GM20000 (cell line): Measurements from ENCODE around the gene NRSN2.
A peak's percentile ranks its signal among the peaks of the same experiment; 100 is the strongest.

Experiments
- DNase-seq: peaks from one replicate; pipeline ENCODE4 v3.0.0; 2012; ENCODE audit warnings: low spot score
- TF ChIP-seq, protein P1 (sequence below): IDR thresholded peaks from 2 replicates; pipeline ENCODE4 v1.5.1; 2012; ENCODE audit warnings: mild to moderate bottlenecking, control low read depth; ENCODE audit errors: extremely low read depth, missing control alignments

Gene NRSN2

GRCh38 chr20:362271-363254 lies 15.7 kb downstream of the NRSN2 start:
- peak; percentile 44 for DNase-seq
- TF ChIP-seq, protein P1, sequence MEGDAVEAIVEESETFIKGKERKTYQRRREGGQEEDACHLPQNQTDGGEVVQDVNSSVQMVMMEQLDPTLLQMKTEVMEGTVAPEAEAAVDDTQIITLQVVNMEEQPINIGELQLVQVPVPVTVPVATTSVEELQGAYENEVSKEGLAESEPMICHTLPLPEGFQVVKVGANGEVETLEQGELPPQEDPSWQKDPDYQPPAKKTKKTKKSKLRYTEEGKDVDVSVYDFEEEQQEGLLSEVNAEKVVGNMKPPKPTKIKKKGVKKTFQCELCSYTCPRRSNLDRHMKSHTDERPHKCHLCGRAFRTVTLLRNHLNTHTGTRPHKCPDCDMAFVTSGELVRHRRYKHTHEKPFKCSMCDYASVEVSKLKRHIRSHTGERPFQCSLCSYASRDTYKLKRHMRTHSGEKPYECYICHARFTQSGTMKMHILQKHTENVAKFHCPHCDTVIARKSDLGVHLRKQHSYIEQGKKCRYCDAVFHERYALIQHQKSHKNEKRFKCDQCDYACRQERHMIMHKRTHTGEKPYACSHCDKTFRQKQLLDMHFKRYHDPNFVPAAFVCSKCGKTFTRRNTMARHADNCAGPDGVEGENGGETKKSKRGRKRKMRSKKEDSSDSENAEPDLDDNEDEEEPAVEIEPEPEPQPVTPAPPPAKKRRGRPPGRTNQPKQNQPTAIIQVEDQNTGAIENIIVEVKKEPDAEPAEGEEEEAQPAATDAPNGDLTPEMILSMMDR: no peak

- no peak for DNase-seq
- TF ChIP-seq, protein P1: no peak
These were observed 16.6 kb downstream of the NRSN2 start for GRCh38 chr20:363319-364078.

DNA sequence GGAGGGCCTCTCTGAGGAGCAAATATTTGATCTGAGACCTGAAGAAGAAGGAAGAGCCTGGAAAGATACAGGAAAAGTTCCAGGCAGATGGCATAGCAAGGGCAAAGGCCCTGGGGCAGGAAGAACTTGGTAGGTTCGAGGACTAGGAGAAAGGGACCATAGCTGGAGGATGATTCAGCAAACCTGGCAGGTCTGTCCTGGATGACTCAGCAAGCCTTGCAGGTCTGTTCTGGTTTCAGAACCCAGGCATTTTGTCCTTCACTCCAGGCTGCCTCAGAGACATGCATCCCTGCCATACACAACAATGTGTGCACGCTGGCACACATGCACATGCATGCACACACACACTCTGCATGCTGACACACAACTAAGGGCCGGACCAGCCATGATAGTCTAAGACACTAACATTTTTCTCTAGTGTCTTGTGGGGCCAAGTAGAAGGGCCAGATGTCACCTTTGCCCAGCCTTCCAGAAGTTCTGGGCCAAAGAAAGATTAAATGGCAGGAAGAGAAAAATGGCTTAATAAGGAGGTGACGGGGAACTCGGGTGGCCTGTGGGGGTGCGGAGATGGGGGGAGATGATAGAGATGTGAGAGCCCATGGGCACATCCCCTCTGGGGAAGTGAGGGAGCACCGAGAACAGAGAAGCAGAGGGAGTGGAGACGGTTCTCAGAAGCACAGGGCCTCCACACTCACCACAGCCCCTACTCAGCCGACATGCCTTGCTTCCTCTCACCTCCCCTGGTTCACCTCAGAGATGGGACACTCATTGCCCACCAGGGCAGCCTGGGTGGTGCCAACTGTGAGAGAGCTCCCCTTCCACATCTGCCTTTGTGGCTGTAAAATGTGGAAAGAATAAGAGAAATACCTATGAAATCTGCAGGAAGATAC lies 18.2 kb downstream of the NRSN2 start:
- no peak for DNase-seq
- TF ChIP-seq, protein P1: no peak

DNA sequence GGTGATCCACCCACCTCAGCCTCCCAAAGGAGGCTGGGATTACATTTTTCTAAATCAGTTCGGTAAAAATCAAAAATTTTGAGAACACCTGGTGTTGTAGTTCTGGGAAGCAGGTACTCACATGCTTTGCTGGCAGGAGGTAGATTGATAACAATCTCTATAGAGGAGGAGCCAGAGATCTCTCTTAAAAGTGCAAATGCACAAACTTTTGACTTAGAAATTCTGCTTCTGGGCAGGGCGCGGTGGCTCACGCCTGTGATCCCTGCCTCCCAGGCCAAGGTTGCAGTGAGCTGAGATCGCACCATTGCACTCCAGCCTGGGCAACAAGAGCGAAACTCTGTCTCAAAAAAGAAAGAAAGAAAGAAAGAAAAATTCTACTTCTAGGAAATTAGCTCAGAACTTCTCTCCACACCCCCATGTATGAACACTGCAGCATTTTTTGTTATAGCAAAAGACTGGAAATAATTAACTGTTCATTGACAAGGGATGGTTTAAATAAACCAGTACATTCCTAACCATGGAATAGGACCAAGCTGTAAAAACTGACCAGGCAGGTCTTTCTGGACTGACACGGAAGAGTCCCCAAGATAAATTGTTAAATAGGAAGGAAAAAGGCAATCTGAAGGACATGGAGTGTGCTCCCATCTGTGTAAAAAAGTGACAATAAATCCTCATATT lies 19.3 kb downstream of the NRSN2 start:
- no peak for DNase-seq
- TF ChIP-seq, protein P1: no peak

GRCh38 chr20:366719-367485 lies 20.0 kb downstream of the NRSN2 start:
- DNase-seq: no peak

More at GRCh38 chr20:366719-367485, 20.0 kb downstream of the NRSN2 start:
- TF ChIP-seq, protein P1: no peak
